ENCODE data around the gene TPH1. TPM values are rescaled to one million over a fixed set of nuclear protein-coding genes. Genes with fewer than 3 reads are reported as not detected.

The TPH1 gene
- total RNA-seq, 1 experiment from 2014 or later, result 0.05 TPM

DNA sequence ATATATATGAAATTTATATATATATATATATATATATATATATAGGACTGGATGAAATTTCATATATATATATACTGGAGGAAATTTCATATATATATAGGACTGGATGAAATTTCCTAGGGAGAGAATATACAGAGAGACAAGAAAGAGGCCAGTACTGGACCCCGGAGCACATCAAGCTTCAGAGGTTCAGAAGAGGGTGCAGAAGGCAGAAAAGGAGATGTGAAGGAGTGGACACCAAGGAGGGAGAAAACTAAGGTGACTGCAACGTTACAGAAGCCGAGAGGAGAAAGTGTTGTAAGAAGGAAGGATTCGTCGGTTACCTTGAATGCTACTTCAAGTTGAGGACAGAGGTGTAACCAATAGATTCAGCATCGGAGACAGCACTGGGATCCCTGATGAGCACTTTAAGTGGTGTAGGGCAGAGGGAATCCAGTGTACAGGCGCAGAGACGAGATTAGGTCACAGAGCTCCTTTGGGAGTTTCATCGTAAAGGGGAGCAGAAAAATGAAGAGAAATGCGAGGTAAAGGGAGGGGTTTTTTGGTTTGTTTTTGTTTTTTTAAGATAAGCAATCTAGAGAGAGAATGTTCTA lies 8.5 kb upstream of the TPH1 start:
- Histone ChIP-seq H3K27ac (ENCODE audit: low read length) (no peak overlapping the region), H3K27me3 (ENCODE audit: control insufficient read depth, insufficient read depth, low read length) (no peaks in the 10 kb centered on the region; the same call in 1 of the 2 replicates), H3K36me3 (ENCODE audit: control insufficient read depth, insufficient read depth, low read length) (no peaks in the 10 kb centered on the region), H3K9me3 (ENCODE audit: control insufficient read depth, insufficient read depth, low read depth, low read length) (no peaks in the 10 kb centered on the region), H3K4me3 (ENCODE audit: low read depth in 2 of 2, low read length in 2 of 2) (no peak overlapping the region), H3K4me1 (ENCODE audit: control insufficient read depth, insufficient read depth, low read length) (no peaks in the 10 kb centered on the region)
- DNase-seq (ENCODE audit: low read depth, low spot score) (no peak), ATAC-seq (no peak)
- intact Hi-C loops (cut with micrococcal nuclease; ENCODE audit: unreplicated experiment) (no loop called here), in situ Hi-C loops (cut with HindIII; ENCODE audit: low pct_unique_long_range_greater_than_20kb, low sequenced_read_pairs) (no loop called here)
- CTCF ChIA-PET, result no interaction called here
- POLR2A ChIA-PET, result no interaction called here
- BruUV-seq (replicated peaks), result no TSS peak
- TF ChIP-seq, protein P1, sequence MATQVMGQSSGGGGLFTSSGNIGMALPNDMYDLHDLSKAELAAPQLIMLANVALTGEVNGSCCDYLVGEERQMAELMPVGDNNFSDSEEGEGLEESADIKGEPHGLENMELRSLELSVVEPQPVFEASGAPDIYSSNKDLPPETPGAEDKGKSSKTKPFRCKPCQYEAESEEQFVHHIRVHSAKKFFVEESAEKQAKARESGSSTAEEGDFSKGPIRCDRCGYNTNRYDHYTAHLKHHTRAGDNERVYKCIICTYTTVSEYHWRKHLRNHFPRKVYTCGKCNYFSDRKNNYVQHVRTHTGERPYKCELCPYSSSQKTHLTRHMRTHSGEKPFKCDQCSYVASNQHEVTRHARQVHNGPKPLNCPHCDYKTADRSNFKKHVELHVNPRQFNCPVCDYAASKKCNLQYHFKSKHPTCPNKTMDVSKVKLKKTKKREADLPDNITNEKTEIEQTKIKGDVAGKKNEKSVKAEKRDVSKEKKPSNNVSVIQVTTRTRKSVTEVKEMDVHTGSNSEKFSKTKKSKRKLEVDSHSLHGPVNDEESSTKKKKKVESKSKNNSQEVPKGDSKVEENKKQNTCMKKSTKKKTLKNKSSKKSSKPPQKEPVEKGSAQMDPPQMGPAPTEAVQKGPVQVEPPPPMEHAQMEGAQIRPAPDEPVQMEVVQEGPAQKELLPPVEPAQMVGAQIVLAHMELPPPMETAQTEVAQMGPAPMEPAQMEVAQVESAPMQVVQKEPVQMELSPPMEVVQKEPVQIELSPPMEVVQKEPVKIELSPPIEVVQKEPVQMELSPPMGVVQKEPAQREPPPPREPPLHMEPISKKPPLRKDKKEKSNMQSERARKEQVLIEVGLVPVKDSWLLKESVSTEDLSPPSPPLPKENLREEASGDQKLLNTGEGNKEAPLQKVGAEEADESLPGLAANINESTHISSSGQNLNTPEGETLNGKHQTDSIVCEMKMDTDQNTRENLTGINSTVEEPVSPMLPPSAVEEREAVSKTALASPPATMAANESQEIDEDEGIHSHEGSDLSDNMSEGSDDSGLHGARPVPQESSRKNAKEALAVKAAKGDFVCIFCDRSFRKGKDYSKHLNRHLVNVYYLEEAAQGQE (IDR thresholded peaks at IDR 0.05; ENCODE audit: insufficient read depth in 1 of 2, low read depth in 2 of 2, low read length in 1 of 2), result no peak
- TF ChIP-seq POLR2AphosphoS5 (IDR thresholded peaks at IDR 0.05; ENCODE audit: low read depth, low read length) (no peak), SIN3A (IDR thresholded peaks at IDR 0.05; ENCODE audit: borderline replicate concordance, insufficient read depth, low read depth, low read length) (no peak), TCF7L2 (IDR thresholded peaks at IDR 0.05; ENCODE audit: low read depth, low read length) (no peak)
- TF ChIP-seq, protein P2, sequence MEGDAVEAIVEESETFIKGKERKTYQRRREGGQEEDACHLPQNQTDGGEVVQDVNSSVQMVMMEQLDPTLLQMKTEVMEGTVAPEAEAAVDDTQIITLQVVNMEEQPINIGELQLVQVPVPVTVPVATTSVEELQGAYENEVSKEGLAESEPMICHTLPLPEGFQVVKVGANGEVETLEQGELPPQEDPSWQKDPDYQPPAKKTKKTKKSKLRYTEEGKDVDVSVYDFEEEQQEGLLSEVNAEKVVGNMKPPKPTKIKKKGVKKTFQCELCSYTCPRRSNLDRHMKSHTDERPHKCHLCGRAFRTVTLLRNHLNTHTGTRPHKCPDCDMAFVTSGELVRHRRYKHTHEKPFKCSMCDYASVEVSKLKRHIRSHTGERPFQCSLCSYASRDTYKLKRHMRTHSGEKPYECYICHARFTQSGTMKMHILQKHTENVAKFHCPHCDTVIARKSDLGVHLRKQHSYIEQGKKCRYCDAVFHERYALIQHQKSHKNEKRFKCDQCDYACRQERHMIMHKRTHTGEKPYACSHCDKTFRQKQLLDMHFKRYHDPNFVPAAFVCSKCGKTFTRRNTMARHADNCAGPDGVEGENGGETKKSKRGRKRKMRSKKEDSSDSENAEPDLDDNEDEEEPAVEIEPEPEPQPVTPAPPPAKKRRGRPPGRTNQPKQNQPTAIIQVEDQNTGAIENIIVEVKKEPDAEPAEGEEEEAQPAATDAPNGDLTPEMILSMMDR (IDR thresholded peaks at IDR 0.05), result no peak

DNA sequence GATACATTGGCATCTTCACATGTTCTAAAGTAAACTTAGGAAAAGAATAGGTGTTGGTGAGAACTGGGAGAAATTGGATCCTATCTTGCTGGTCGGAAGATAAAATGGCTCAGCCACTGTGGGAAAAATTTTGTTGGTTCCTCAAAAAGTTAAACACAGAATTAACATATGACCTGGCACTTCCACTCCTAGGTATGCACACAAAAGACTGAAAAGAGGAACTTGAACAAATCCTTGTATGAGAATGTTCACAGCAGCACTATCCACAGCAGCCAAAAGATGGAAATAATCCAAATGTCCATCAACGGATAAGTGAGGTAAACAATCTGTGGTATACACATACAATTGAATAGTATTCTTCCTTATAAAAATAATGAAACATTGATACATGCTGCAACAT lies 4.8 kb upstream of the TPH1 start:
- BruUV-seq (replicated peaks), result no TSS peak
- in situ Hi-C loops (cut with HindIII; ENCODE audit: low pct_unique_long_range_greater_than_20kb, low sequenced_read_pairs), result no loop called here
- TF ChIP-seq POLR2AphosphoS5 (IDR thresholded peaks at IDR 0.05; ENCODE audit: low read depth, low read length) (no peak), SIN3A (IDR thresholded peaks at IDR 0.05; ENCODE audit: borderline replicate concordance, insufficient read depth, low read depth, low read length) (no peak), TCF7L2 (IDR thresholded peaks at IDR 0.05; ENCODE audit: low read depth, low read length) (no peak)
- TF ChIP-seq, protein P2 (IDR thresholded peaks at IDR 0.05), result no peak
- TF ChIP-seq, protein P1 (IDR thresholded peaks at IDR 0.05; ENCODE audit: insufficient read depth in 1 of 2, low read depth in 2 of 2, low read length in 1 of 2), result no peak
- DNase-seq (ENCODE audit: low read depth, low spot score) (no peak), ATAC-seq (no peak)
- 0 out of 2 replicates have a peak, but pooled peaks cover 3% of the 10 kb centered on the region for H3K4me1 ChIP-seq (ENCODE audit: control insufficient read depth, insufficient read depth, low read length)
- intact Hi-C loops (cut with micrococcal nuclease; ENCODE audit: unreplicated experiment), result no loop called here
- no peaks in the 10 kb centered on the region for H3K9me3 ChIP-seq (ENCODE audit: control insufficient read depth, insufficient read depth, low read depth, low read length)
- CTCF ChIA-PET, result no interaction called here
- no peak overlapping the region for H3K4me3 ChIP-seq (ENCODE audit: low read depth in 2 of 2, low read length in 2 of 2)
- POLR2A ChIA-PET, result no interaction called here
- H3K27ac ChIP-seq (ENCODE audit: low read length), result no peak overlapping the region
- peaks cover 20% of the 10 kb centered on the region for H3K27me3 ChIP-seq (ENCODE audit: control insufficient read depth, insufficient read depth, low read length)
- H3K36me3 ChIP-seq (ENCODE audit: control insufficient read depth, insufficient read depth, low read length), result no peaks in the 10 kb centered on the region

Measured in Panc1 (cell line).